ENCODE results near the gene AP4E1. TPM values are rescaled to one million over a fixed set of nuclear protein-coding genes. Genes with fewer than 3 reads are reported as not detected.

Gene AP4E1
- total RNA-seq, 1 donor from 2014 or later, result 5.2 TPM

DNA sequence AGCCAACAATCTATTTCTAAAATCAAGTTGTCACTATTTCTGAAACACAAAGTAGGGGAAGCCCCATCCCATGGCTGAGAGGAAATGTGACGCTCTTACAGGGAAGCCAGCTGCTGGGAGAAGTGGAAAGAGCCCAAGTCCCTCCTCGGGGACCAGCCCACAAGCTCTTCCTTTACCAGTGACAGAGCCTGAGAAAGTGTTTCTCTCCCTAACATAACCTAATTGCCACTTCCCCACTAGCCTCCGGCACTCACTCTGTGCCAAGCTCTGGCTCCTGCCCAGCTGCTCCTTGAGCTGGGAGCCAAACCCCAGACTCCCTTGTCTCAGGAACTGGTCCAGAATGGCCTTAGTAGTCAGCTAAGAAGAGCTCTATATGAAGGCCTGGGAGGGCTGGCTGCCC, 143.3 kb downstream of the AP4E1 start:
- Histone ChIP-seq H3K27me3 (no peaks in the 10 kb centered on the region), H3K27ac (peak overlapping the region in 1 of 2 donors; percentile 17), H3K4me1 (peaks cover 0 to 12% of the 10 kb centered on the region in 2 donors), H3K9me3 (no peaks in the 10 kb centered on the region), H3K36me3 (peaks cover 11 to 21% of the 10 kb centered on the region in 2 donors), H3K4me3 (no peak overlapping the region)
- TF ChIP-seq, protein P1, sequence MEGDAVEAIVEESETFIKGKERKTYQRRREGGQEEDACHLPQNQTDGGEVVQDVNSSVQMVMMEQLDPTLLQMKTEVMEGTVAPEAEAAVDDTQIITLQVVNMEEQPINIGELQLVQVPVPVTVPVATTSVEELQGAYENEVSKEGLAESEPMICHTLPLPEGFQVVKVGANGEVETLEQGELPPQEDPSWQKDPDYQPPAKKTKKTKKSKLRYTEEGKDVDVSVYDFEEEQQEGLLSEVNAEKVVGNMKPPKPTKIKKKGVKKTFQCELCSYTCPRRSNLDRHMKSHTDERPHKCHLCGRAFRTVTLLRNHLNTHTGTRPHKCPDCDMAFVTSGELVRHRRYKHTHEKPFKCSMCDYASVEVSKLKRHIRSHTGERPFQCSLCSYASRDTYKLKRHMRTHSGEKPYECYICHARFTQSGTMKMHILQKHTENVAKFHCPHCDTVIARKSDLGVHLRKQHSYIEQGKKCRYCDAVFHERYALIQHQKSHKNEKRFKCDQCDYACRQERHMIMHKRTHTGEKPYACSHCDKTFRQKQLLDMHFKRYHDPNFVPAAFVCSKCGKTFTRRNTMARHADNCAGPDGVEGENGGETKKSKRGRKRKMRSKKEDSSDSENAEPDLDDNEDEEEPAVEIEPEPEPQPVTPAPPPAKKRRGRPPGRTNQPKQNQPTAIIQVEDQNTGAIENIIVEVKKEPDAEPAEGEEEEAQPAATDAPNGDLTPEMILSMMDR (IDR thresholded peaks at IDR 0.05), result no peak
- no peak for DNase-seq (ENCODE audit: low spot score in 2 of 2)
- intact Hi-C loops (cut with DNase I), result no loop called here

- H3K9me3 ChIP-seq, result no peaks in the 10 kb centered on the region
- TF ChIP-seq, protein P1 (IDR thresholded peaks at IDR 0.05), result no peak
- no peak for DNase-seq (ENCODE audit: low spot score in 2 of 2)
- H3K36me3 ChIP-seq, result peaks cover 19 to 37% of the 10 kb centered on the region in 2 donors
- peaks cover 0 to 5% of the 10 kb centered on the region in 2 donors for H3K4me1 ChIP-seq
- H3K27ac ChIP-seq, result no peak overlapping the region
- no peaks in the 10 kb centered on the region for H3K27me3 ChIP-seq
- H3K4me3 ChIP-seq, result no peak overlapping the region
- intact Hi-C loops (cut with DNase I), result no loop called here
Measured at GRCh38 chr15:51053571-51053970, 145.1 kb downstream of the AP4E1 start.

- Histone ChIP-seq H3K4me3 (no peak overlapping the region), H3K27me3 (no peaks in the 10 kb centered on the region), H3K9me3 (no peaks in the 10 kb centered on the region), H3K4me1 (peaks cover 0 to 5% of the 10 kb centered on the region in 2 donors), H3K27ac (no peak overlapping the region), H3K36me3 (peaks cover 19 to 37% of the 10 kb centered on the region in 2 donors)
- TF ChIP-seq, protein P1 (IDR thresholded peaks at IDR 0.05), result no peak
- no peak for DNase-seq (ENCODE audit: low spot score in 2 of 2)
- intact Hi-C loops (cut with DNase I), result no loop called here
Measured at GRCh38 chr15:51054535-51054934, 146.1 kb downstream of the AP4E1 start.

Other genes with a start within 250 kb of the AP4E1 start
- gene TRPM7, start 221.9 kb upstream of the AP4E1 start, total RNA-seq, result 24.1 TPM
- 785 TPM for gene SPPL2A, start 143.0 kb upstream of the AP4E1 start, total RNA-seq
- 2.6 TPM for gene TNFAIP8L3, start 186.2 kb downstream of the AP4E1 start, total RNA-seq